Measurements from ENCODE around the gene ZDHHC5. TPM values are rescaled to one million over a fixed set of nuclear protein-coding genes. Genes with fewer than 3 reads are reported as not detected.

ZDHHC5 gene
- total RNA-seq, 1 experiment from 2014 or later = 41.2 TPM

DNA sequence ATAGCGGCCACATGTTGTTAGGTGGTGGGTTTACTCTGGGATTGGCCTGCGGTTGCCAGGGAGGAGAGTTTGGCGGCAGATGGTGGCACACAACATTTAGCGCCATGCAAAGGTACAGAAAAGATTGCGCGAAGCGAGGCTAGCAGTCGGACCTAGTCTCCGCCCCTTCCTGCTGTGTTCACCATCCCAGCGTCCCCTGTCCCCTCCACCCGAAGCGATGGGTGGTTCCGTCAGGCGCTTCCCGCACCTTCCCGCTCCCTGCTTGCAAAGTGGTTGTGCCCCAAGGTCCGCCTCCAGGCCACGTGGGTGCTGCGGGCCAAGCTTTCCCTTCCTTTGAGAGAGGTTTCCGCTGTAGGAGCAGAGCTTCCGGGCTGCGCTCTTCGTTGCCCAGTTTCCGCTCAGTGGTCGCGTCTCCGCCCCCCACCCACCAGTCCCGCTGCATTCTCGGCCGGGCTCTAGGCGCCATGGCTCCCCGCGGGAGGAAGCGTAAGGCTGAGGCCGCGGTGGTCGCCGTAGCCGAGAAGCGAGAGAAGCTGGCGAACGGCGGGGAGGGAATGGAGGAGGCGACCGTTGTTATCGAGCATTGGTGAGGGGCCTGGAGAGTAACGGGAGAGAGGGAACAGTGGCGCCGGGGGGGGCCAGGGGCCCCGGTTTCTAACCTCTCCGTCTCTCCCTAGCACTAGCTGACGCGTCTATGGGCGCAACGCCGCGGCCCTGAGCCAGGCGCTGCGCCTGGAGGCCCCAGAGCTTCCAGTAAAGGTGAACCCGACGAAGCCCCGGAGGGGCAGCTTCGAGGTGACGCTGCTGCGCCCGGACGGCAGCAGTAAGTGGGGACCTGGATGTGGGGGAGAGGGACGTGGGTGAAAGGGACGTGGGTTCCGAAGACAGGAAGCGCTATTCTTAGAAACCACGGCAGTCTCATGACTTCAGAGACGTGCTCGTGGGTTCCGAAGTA is 73.5 kb downstream of the ZDHHC5 start, which contains the start of gene SELENOH:
Gene SELENOH, plus strand, starts transcription at position 360 of the 955 bp plus-strand sequence. Its CDS starts 105 bp downstream, at position 465.
- H3K9ac ChIP-seq (ENCODE audit: low read length) = peak within 1 kb of the TSS; percentile 93
- H3K79me2 ChIP-seq (ENCODE audit: low read length) = peaks cover 28% of the 10 kb centered on the region
- no peak within 1 kb of the TSS for H2AFZ ChIP-seq (ENCODE audit: low read length)
- H3K4me3 ChIP-seq (ENCODE audit: low read length) = peak within 1 kb of the TSS; percentile 84
- DNase-seq = peak; percentile 98
- H3K9me2 ChIP-seq (replicated peaks; ENCODE audit: insufficient read depth, low read length) = no peaks in the 10 kb centered on the region
- peaks cover 24% of the 10 kb centered on the region; the same call in 1 of the 2 replicates for H3K36me3 ChIP-seq (ENCODE audit: insufficient read depth, low read length)
- H3K9me3 ChIP-seq (ENCODE audit: low read length) = no peaks in the 10 kb centered on the region
- H3K4me1 ChIP-seq (ENCODE audit: low read length) = peaks cover 18% of the 10 kb centered on the region
- no peaks in the 10 kb centered on the region for H3K27me3 ChIP-seq (ENCODE audit: low read length)
- peak within 1 kb of the TSS; percentile 72 for H3K4me2 ChIP-seq (ENCODE audit: low read depth, low read length, poor library complexity, severe bottlenecking)
- no peaks in the 10 kb centered on the region for H4K20me1 ChIP-seq (ENCODE audit: insufficient read depth, low read depth, low read length)
- peak within 1 kb of the TSS; percentile 73 for H3K27ac ChIP-seq (ENCODE audit: low read length)

DNA sequence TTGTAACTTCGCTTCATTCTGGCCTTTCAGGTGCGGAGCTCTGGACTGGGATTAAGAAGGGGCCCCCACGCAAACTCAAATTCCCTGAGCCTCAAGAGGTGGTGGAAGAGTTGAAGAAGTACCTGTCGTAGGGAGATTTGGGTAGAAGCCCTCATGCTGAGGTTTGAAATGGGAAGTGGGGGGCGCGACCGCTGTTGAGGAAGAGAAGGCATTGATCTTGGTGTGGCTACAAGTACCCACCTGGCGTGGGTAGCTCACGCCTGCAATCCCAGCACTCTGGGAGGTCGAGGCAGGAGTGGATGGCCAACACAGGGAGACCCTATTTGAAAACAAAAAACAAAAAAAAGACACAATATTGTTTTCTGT is 74.2 kb downstream of the ZDHHC5 start:
- peaks cover 22% of the 10 kb centered on the region for H3K79me2 ChIP-seq (ENCODE audit: low read length)
- H3K27me3 ChIP-seq (ENCODE audit: low read length) = no peaks in the 10 kb centered on the region
- H3K4me3 ChIP-seq (ENCODE audit: low read length) = peak overlapping the region; percentile 84
- no peaks in the 10 kb centered on the region for H3K9me2 ChIP-seq (replicated peaks; ENCODE audit: insufficient read depth, low read length)
- no peak overlapping the region for H2AFZ ChIP-seq (ENCODE audit: low read length)
- peak overlapping the region; percentile 72 for H3K4me2 ChIP-seq (ENCODE audit: low read depth, low read length, poor library complexity, severe bottlenecking)
- H3K4me1 ChIP-seq (ENCODE audit: low read length) = peaks cover 18% of the 10 kb centered on the region
- peak; percentile 57 for DNase-seq
- no peaks in the 10 kb centered on the region for H4K20me1 ChIP-seq (ENCODE audit: insufficient read depth, low read depth, low read length)
- peak overlapping the region; percentile 57 for H3K27ac ChIP-seq (ENCODE audit: low read length)
- peaks cover 24% of the 10 kb centered on the region; the same call in 1 of the 2 replicates for H3K36me3 ChIP-seq (ENCODE audit: insufficient read depth, low read length)
- H3K9me3 ChIP-seq (ENCODE audit: low read length) = no peaks in the 10 kb centered on the region
- H3K9ac ChIP-seq (ENCODE audit: low read length) = peak overlapping the region; percentile 93

DNA sequence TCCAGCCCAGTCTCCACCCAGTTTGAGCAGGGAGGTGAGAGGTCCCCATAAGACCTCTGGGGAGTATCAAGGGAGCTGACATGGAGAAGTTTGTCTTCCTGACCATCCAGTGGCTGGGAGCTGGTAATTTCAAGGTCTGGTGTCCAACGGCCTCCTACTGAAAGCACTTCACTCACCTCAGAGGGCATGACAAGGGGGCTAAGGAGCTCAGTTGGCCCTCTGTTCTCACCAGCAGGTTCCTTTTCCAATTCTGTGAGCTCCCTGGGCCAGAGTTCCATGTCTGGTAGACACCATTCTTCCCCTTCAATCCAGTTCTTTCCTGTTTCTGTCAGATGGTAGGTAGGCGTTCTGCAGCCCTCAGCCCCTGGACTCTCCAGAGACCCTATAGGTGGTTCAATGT is 76.4 kb downstream of the ZDHHC5 start:
- no peak overlapping the region for H3K4me2 ChIP-seq (ENCODE audit: low read depth, low read length, poor library complexity, severe bottlenecking)

DNA sequence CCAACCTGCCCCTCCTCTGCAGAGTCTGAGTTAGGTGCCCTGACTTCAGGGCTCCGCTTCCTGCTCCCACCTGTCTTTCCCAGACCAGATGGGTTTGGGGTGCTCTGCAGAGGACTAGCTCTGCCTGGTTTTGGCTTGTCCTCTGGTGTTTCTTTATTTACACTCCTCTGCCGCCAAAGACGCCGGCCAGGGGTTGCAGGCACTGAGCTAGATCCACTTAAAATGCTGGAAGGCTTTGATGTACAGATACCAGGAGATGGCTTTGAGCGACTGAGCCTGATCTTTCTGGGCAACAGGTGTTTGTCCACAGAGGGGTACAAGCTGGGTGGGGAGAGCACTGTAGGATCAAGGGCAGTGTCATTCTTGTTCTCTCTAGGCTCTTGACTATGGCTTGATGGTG is 77.3 kb downstream of the ZDHHC5 start:
- Histone ChIP-seq H3K4me2 (ENCODE audit: low read depth, low read length, poor library complexity, severe bottlenecking) (no peak overlapping the region), H4K20me1 (ENCODE audit: insufficient read depth, low read depth, low read length) (no peaks in the 10 kb centered on the region), H3K27ac (ENCODE audit: low read length) (no peak overlapping the region), H3K9ac (ENCODE audit: low read length) (no peak overlapping the region), H3K4me1 (ENCODE audit: low read length) (peaks cover 17% of the 10 kb centered on the region), H2AFZ (ENCODE audit: low read length) (no peak overlapping the region), H3K79me2 (ENCODE audit: low read length) (peaks cover 20% of the 10 kb centered on the region), H3K36me3 (ENCODE audit: insufficient read depth, low read length) (peaks cover 20% of the 10 kb centered on the region; the same call in 1 of the 2 replicates), H3K4me3 (ENCODE audit: low read length) (no peak overlapping the region), H3K9me2 (replicated peaks; ENCODE audit: insufficient read depth, low read length) (no peaks in the 10 kb centered on the region), H3K27me3 (ENCODE audit: low read length) (no peaks in the 10 kb centered on the region), H3K9me3 (ENCODE audit: low read length) (no peaks in the 10 kb centered on the region)
- peak; percentile 38 for DNase-seq

More for the DNA sequence above, 76.4 kb downstream of the ZDHHC5 start:
- H3K4me1 ChIP-seq (ENCODE audit: low read length) = peaks cover 18% of the 10 kb centered on the region
- no peaks in the 10 kb centered on the region for H4K20me1 ChIP-seq (ENCODE audit: insufficient read depth, low read depth, low read length)
- peak; percentile 32 for DNase-seq
- no peak overlapping the region for H3K27ac ChIP-seq (ENCODE audit: low read length)
- no peak overlapping the region for H3K4me3 ChIP-seq (ENCODE audit: low read length)
- peaks cover 20% of the 10 kb centered on the region for H3K79me2 ChIP-seq (ENCODE audit: low read length)
- no peaks in the 10 kb centered on the region for H3K9me3 ChIP-seq (ENCODE audit: low read length)
- no peak overlapping the region for H2AFZ ChIP-seq (ENCODE audit: low read length)
- no peaks in the 10 kb centered on the region for H3K9me2 ChIP-seq (replicated peaks; ENCODE audit: insufficient read depth, low read length)
- H3K36me3 ChIP-seq (ENCODE audit: insufficient read depth, low read length) = peaks cover 20% of the 10 kb centered on the region; the same call in 1 of the 2 replicates
- H3K9ac ChIP-seq (ENCODE audit: low read length) = no peak overlapping the region
- H3K27me3 ChIP-seq (ENCODE audit: low read length) = no peaks in the 10 kb centered on the region

DNA sequence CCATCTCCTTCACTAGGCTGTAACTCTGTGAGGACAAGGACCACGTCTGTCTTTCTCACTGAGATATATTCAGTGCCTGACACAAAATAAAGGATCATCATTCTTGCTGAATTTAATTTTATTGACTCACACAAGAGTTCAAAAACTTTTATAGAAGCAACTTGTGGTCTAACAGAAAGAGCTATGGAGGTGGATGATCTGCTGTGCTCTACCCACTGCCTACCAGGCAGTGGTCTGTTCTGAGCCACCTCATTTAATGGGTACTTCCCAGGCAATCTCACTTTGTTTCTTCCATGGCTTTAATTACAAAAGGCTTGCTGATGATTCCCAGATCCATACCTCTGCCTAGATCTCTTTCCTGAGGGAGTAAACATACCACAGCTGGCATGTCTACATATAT is 79.0 kb downstream of the ZDHHC5 start:
- Histone ChIP-seq H2AFZ (ENCODE audit: low read length) (no peak overlapping the region), H3K9me2 (replicated peaks; ENCODE audit: insufficient read depth, low read length) (no peaks in the 10 kb centered on the region), H3K4me3 (ENCODE audit: low read length) (no peak overlapping the region), H3K27ac (ENCODE audit: low read length) (no peak overlapping the region), H3K36me3 (ENCODE audit: insufficient read depth, low read length) (peaks cover 20% of the 10 kb centered on the region; the same call in 1 of the 2 replicates), H3K27me3 (ENCODE audit: low read length) (no peaks in the 10 kb centered on the region), H4K20me1 (ENCODE audit: insufficient read depth, low read depth, low read length) (no peaks in the 10 kb centered on the region), H3K4me1 (ENCODE audit: low read length) (peaks cover 9% of the 10 kb centered on the region), H3K9me3 (ENCODE audit: low read length) (no peaks in the 10 kb centered on the region), H3K79me2 (ENCODE audit: low read length) (peaks cover 11% of the 10 kb centered on the region), H3K4me2 (ENCODE audit: low read depth, low read length, poor library complexity, severe bottlenecking) (no peak overlapping the region), H3K9ac (ENCODE audit: low read length) (no peak overlapping the region)
- DNase-seq = peak; percentile 37

Small RNA genes lying within 50 kb of the gene (small RNA-seq; reads per million reads assigned to genes)
- gene MIR130A = 0.16 reads per million
- gene TMX2-CTNND1 = not detected

Other genes with a start within 250 kb of the ZDHHC5 start
- 56.6 and 69.3 TPM in 2 replicates for gene SLC43A3, start 241.0 kb upstream of the ZDHHC5 start, total RNA-seq (2014; rRNA removed; shearing (Covaris generic); ENCODE audit: low replicate concordance)
- 0.07 TPM in 1 of 2 replicates, not detected in the other for gene RTN4RL2, start 207.6 kb upstream of the ZDHHC5 start, total RNA-seq (2014; rRNA removed; shearing (Covaris generic); ENCODE audit: low replicate concordance)
- gene SLC43A1, start 152.4 kb upstream of the ZDHHC5 start, total RNA-seq (2014; rRNA removed; shearing (Covaris generic); ENCODE audit: low replicate concordance) = 238 and 244 TPM in 2 replicates
- gene TIMM10, start 137.4 kb upstream of the ZDHHC5 start, total RNA-seq (2014; rRNA removed; shearing (Covaris generic); ENCODE audit: low replicate concordance) = 48.0 and 49.8 TPM in 2 replicates
- not detected in 2 replicates for gene SMTNL1, start 130.5 kb upstream of the ZDHHC5 start, total RNA-seq (2014; rRNA removed; shearing (Covaris generic); ENCODE audit: low replicate concordance)
- 123 and 129 TPM in 2 replicates for gene UBE2L6, start 100.4 kb upstream of the ZDHHC5 start, total RNA-seq (2014; rRNA removed; shearing (Covaris generic); ENCODE audit: low replicate concordance)
- gene SERPING1, start 70.4 kb upstream of the ZDHHC5 start, total RNA-seq (2014; rRNA removed; shearing (Covaris generic); ENCODE audit: low replicate concordance) = not detected in 2 replicates
- gene YPEL4, start 18.2 kb upstream of the ZDHHC5 start, total RNA-seq (2014; rRNA removed; shearing (Covaris generic); ENCODE audit: low replicate concordance) = not detected in 2 replicates
- gene CLP1, start 10.4 kb upstream of the ZDHHC5 start, total RNA-seq (2014; rRNA removed; shearing (Covaris generic); ENCODE audit: low replicate concordance) = 16.9 and 22.4 TPM in 2 replicates
- gene MED19, start 44.1 kb downstream of the ZDHHC5 start, total RNA-seq (2014; rRNA removed; shearing (Covaris generic); ENCODE audit: low replicate concordance) = 12.5 and 12.8 TPM in 2 replicates
- gene TMX2, start 44.5 kb downstream of the ZDHHC5 start, total RNA-seq (2014; rRNA removed; shearing (Covaris generic); ENCODE audit: low replicate concordance) = 53.3 and 91.2 TPM in 2 replicates
- gene SELENOH, start 73.4 kb downstream of the ZDHHC5 start, total RNA-seq (2014; rRNA removed; shearing (Covaris generic); ENCODE audit: low replicate concordance) = 112 and 172 TPM in 2 replicates
- not detected in 2 replicates for gene BTBD18, start 83.7 kb downstream of the ZDHHC5 start, total RNA-seq (2014; rRNA removed; shearing (Covaris generic); ENCODE audit: low replicate concordance)
- 5.7 and 6.0 TPM in 2 replicates for gene CTNND1, start 93.7 kb downstream of the ZDHHC5 start, total RNA-seq (2014; rRNA removed; shearing (Covaris generic); ENCODE audit: low replicate concordance)